H1 (cell line): ENCODE data around the gene PALM. TPM values are rescaled to one million over a fixed set of nuclear protein-coding genes. Genes with fewer than 3 reads are reported as not detected.

Source experiments
- CTCF ChIA-PET: fragments of 300-600 bp; sonication (Branson Sonifier 250); formaldehyde crosslinking; loops from one replicate; lab custom pipeline; 2021; ENCODE audit not compliant: partially characterized antibody; lab: Charles Lee
- POLR2A ChIA-PET: fragments of 300-600 bp; sonication (Branson Sonifier 250); formaldehyde crosslinking; loops from one replicate; lab custom pipeline; 2021; ENCODE audit warnings: inconsistent platforms; ENCODE audit not compliant: partially characterized antibody; lab: Charles Lee
- DNase-seq, 2 experiments: peaks; one replicate each; pipeline versions ENCODE4 v3.0.0 to v3.0.0-alpha.2; 2010 to 2022; ENCODE audit warnings: low spot score in 2 of 2, low read depth in 1 of 2, mixed read lengths in 1 of 2
- FAIRE-seq: peaks from 2 replicates; lab custom pipeline; 2011; peaks lifted over from hg19 to GRCh38; lab: Jason Lieb, UNC
- H2AFZ ChIP-seq: 2 replicates; pipeline ENCODE4 v1.8.1; 2012; ENCODE audit warnings: low read length, inconsistent platforms
- H2AK5ac ChIP-seq: 2 replicates; pipeline ENCODE4 v1.6.1; 2013; ENCODE audit warnings: low read depth, low read length
- H2BK120ac ChIP-seq: replicated peaks from 2 replicates; pipeline ENCODE3; 2013; ENCODE audit warnings: low read depth, low read length, inconsistent platforms
- H2BK12ac ChIP-seq: 2 replicates; pipeline ENCODE4 v1.6.1; 2013; ENCODE audit warnings: low read depth, low read length
- H2BK15ac ChIP-seq: 2 replicates; pipeline ENCODE4 v1.6.1; 2013; ENCODE audit warnings: low read length
- H2BK20ac ChIP-seq: 2 replicates; pipeline ENCODE4 v1.6.1; 2013; ENCODE audit warnings: low read length
- H2BK5ac ChIP-seq: 2 replicates; pipeline ENCODE4 v1.6.1; 2013; ENCODE audit warnings: low read depth, low read length
- H3K14ac ChIP-seq: 2 replicates; pipeline ENCODE4 v1.6.1; 2013; ENCODE audit warnings: inconsistent platforms; ENCODE audit not compliant: insufficient read length
- H3K18ac ChIP-seq: 2 replicates; pipeline ENCODE4 v1.6.1; 2013; ENCODE audit warnings: low read length; ENCODE audit errors: extremely low read depth
- H3K23ac ChIP-seq: 2 replicates; pipeline ENCODE4 v1.6.1; 2013; ENCODE audit warnings: inconsistent platforms; ENCODE audit not compliant: insufficient read length
- H3K23me2 ChIP-seq: 2 replicates; pipeline ENCODE4 v1.6.1; 2013; ENCODE audit warnings: low read depth, low read length
- H3K27ac ChIP-seq: 2 replicates; pipeline ENCODE4 v1.6.1; 2011; ENCODE audit warnings: low read depth, low read length, inconsistent platforms
- H3K27me3 ChIP-seq, 4 experiments: replicated peaks in 1 of 4; 1 replicate in 1 of 4; 2 replicates in 3 of 4; pipeline versions ENCODE4 v1.6.1 to v1.8.1; 2011 to 2013; ENCODE audit warnings: low read length in 3 of 4, mild to moderate bottlenecking in 3 of 4, inconsistent platforms in 2 of 4, mixed read lengths in 2 of 4, moderate library complexity in 1 of 4; ENCODE audit not compliant: control insufficient read depth in 3 of 4, insufficient read depth in 3 of 4; ENCODE audit errors: extremely low read depth in 1 of 4
- H3K36me3 ChIP-seq, 4 experiments: 2 replicates each; pipeline versions ENCODE4 v1.6.1 to v1.8.1; 2011 to 2013; ENCODE audit warnings: mild to moderate bottlenecking in 4 of 4, low read length in 3 of 4, moderate library complexity in 2 of 4, control low read depth in 1 of 4, inconsistent platforms in 1 of 4; ENCODE audit not compliant: insufficient read depth in 4 of 4, control insufficient read depth in 2 of 4
- H3K4ac ChIP-seq: replicated peaks from 2 replicates; pipeline ENCODE3; 2013; ENCODE audit warnings: low read length, low read depth, mixed read lengths, inconsistent platforms; ENCODE audit not compliant: insufficient read length
- H3K4me1 ChIP-seq, 4 experiments: replicated peaks in 1 of 4; 1 replicate in 1 of 4; 2 replicates in 3 of 4; pipeline versions ENCODE4 v1.6.1 to v1.8.1; 2011 to 2013; ENCODE audit warnings: low read length in 3 of 4, inconsistent platforms in 2 of 4, mixed read lengths in 1 of 4; ENCODE audit not compliant: insufficient read depth in 4 of 4, control insufficient read depth in 3 of 4
- H3K4me2 ChIP-seq, 2 experiments: 2 replicates each; pipeline versions ENCODE4 v1.6.1 to v1.8.1; 2011 to 2013; ENCODE audit warnings: low read depth in 2 of 2, low read length in 2 of 2, control low read depth in 1 of 2, inconsistent platforms in 1 of 2, mild to moderate bottlenecking in 1 of 2; ENCODE audit not compliant: insufficient read depth in 1 of 2
- H3K4me3 ChIP-seq, 4 experiments: fragments of 200-600, 300-600 bp in 1 of 4; sonication (generic), shearing (Covaris generic), sonication (Bioruptor Twin) in 1 of 4; 2 replicates each; pipeline versions ENCODE4 v1.5.1 to v1.8.1; 2011 to 2016; ENCODE audit warnings: low read length in 4 of 4, low read depth in 3 of 4, control low read depth in 2 of 4, inconsistent platforms in 2 of 4, mild to moderate bottlenecking in 2 of 4, mixed read lengths in 1 of 4, moderate library complexity in 1 of 4; ENCODE audit not compliant: insufficient read depth in 2 of 4; ENCODE audit errors: extremely low read depth in 1 of 4
- H3K56ac ChIP-seq: replicated peaks from 2 replicates; pipeline ENCODE3; 2013; ENCODE audit warnings: low read depth, mild to moderate bottlenecking, mixed read lengths, low read length, inconsistent platforms; ENCODE audit not compliant: insufficient read length
- H3K79me1 ChIP-seq: 2 replicates; pipeline ENCODE4 v1.6.1; 2013; ENCODE audit warnings: low read depth, low read length, control low read depth
- H3K79me2 ChIP-seq, 2 experiments: 2 replicates each; pipeline versions ENCODE4 v1.6.1 to v1.8.1; 2012 to 2013; ENCODE audit warnings: low read length in 2 of 2, mild to moderate bottlenecking in 2 of 2, inconsistent platforms in 1 of 2; ENCODE audit not compliant: insufficient read depth in 2 of 2, control insufficient read depth in 1 of 2
- H3K9ac ChIP-seq, 4 experiments: replicated peaks in 1 of 4; 1 replicate in 1 of 4; 2 replicates in 3 of 4; pipeline versions ENCODE4 v1.6.1 to v1.8.1; 2011 to 2013; ENCODE audit warnings: low read depth in 3 of 4, low read length in 3 of 4, control low read depth in 2 of 4, mild to moderate bottlenecking in 2 of 4, moderate library complexity in 2 of 4, inconsistent platforms in 1 of 4; ENCODE audit errors: extremely low read depth in 1 of 4
- H3K9me3 ChIP-seq, 2 experiments: 2 replicates each; pipeline versions ENCODE4 v1.6.1 to v1.8.1; 2012 to 2013; ENCODE audit warnings: mild to moderate bottlenecking in 2 of 2, moderate library complexity in 2 of 2, control low read depth in 1 of 2, inconsistent platforms in 1 of 2, low read depth in 1 of 2, low read length in 1 of 2, mixed read lengths in 1 of 2; ENCODE audit not compliant: insufficient read depth in 2 of 2
- H4K20me1 ChIP-seq, 2 experiments: replicated peaks in 1 of 2; 2 replicates each; pipeline versions ENCODE3 to v1.8.1; 2011 to 2013; ENCODE audit warnings: inconsistent platforms in 2 of 2, low read length in 2 of 2, mild to moderate bottlenecking in 1 of 2; ENCODE audit not compliant: insufficient read depth in 2 of 2, control insufficient read depth in 1 of 2
- H4K5ac ChIP-seq: 2 replicates; pipeline ENCODE4 v1.6.1; 2013; ENCODE audit warnings: low read length, low read depth, mixed read lengths, inconsistent platforms; ENCODE audit not compliant: insufficient read length
- H4K8ac ChIP-seq: 2 replicates; pipeline ENCODE4 v1.8.0; 2013; ENCODE audit warnings: mild to moderate bottlenecking, moderate library complexity, low read length, inconsistent platforms; ENCODE audit not compliant: insufficient read depth; ENCODE audit errors: extremely low read depth
- H4K91ac ChIP-seq: replicated peaks from 2 replicates; pipeline ENCODE3; 2013; ENCODE audit warnings: low read length, mixed read lengths, inconsistent platforms; ENCODE audit not compliant: insufficient read length
- BRCA1 ChIP-seq: IDR thresholded peaks from 2 replicates; pipeline ENCODE4 v1.6.1; 2012; ENCODE audit warnings: low read depth, low read length, improper control_type of control experiment
- CHD2 ChIP-seq: IDR thresholded peaks from 2 replicates; pipeline ENCODE4 v1.6.1; 2012; ENCODE audit warnings: low read length, improper control_type of control experiment
- EP300 ChIP-seq, 2 experiments: IDR thresholded peaks; 1 replicate in 1 of 2; 2 replicates in 1 of 2; pipeline ENCODE4 v1.6.1; 2011 to 2012; ENCODE audit warnings: low read depth in 2 of 2, low read length in 2 of 2, mild to moderate bottlenecking in 2 of 2, borderline replicate concordance in 1 of 2, inconsistent platforms in 1 of 2, moderate library complexity in 1 of 2
- POLR2A ChIP-seq, 2 experiments: IDR thresholded peaks; 1 replicate in 1 of 2; 2 replicates in 1 of 2; pipeline ENCODE4 v1.6.1; 2011; ENCODE audit warnings: low read depth in 2 of 2, low read length in 2 of 2, mild to moderate bottlenecking in 2 of 2; ENCODE audit errors: control extremely low read depth in 1 of 2
- SP2 ChIP-seq: IDR thresholded peaks from 2 replicates; pipeline ENCODE4 v1.6.1; 2012; ENCODE audit warnings: mild to moderate bottlenecking, low read length, inconsistent platforms
- TAF7 ChIP-seq: optimal IDR thresholded peaks from 2 replicates; pipeline ENCODE3; 2011; ENCODE audit warnings: low read depth, mild to moderate bottlenecking, inconsistent platforms, low read length, moderate library complexity, borderline replicate concordance
- WGBS, 2 experiments: shearing (Covaris generic) in 1 of 2; methylation state at CpG; one replicate each; pipeline versions ENCODE4 v1.1.6 to v1.1.7; 2013 to 2015; ENCODE audit warnings: low lambda C conversion rate in 2 of 2, mixed read lengths in 2 of 2, inconsistent platforms in 1 of 2, low coverage in 1 of 2, missing lambda C conversion rate in 1 of 2; ENCODE audit not compliant: insufficient replicate concordance in 2 of 2, insufficient coverage in 1 of 2, insufficient read length in 1 of 2; ENCODE audit errors: extremely low coverage in 1 of 2, missing lambda C conversion rate in 1 of 2; 5-methylcytosine and 5-hydroxymethylcytosine counted together
- polyA plus RNA-seq, 7 experiments: library from polyadenylated mRNA; depleted of rRNA in 3 of 7; stranded (reverse) in 5 of 7; unstranded in 2 of 7; fragments of >200 nt in 5 of 7; fragments of 200-250 nt in 2 of 7; gene quantifications; 1 replicate in 5 of 7; 2 replicates in 1 of 7; 4 replicates in 1 of 7; pipeline versions ENCODE4 v1.2.1 to v1.2.3, GENCODE V29; 2011 to 2013; ENCODE audit warnings: missing spikeins in 2 of 7, mixed read lengths in 2 of 7
- total RNA-seq: library from RNA; stranded (reverse); fragmentation: NEBNext Ultra II Directional; extraction: Animal tissue kit (Norgen Biotek cat#: 25700); gene quantifications from 2 replicates; pipeline ENCODE4 v1.2.1, GENCODE V29; 2021

PALM gene
- total and polyA plus RNA-seq, 2 of the 8 experiments (the other 6 are each of a cell fraction or from before 2014, with no cell fraction given): 5.7 to 16.5 TPM

DNA sequence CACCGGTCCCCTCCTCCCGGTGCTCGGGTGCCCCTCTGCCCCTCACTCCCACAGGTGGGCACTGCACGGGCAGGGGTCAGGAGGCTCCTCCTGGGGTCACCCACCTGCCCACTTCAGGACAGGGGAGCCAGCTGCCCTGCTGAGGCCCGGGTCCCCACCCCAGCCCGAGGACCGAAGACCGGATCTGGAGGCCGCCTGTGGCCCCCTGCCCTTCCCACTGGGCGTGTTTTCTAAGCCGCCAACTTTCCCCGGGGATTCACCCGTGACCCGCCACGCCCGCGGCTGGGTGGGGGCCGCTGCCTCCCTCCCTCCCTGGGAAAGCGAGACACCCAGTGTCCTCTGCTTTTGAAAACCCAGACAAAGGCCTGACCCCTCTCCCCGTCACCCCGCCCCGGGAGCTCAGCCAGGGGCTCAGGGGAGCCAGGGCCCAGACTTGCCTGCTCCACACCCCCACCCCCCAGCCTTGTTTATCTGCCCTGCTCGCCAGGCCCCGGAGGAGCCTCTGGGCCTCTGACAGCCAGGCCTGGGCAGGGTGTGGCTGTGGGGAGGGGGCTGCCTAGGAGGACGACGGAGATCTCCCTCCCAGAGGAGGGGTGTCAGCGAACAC, 1.3 kb downstream of the PALM start:
- peak in 1 of 2 experiments; percentile 52 for DNase-seq
- Histone ChIP-seq H3K27me3 (no peaks in the 10 kb centered on the region), H2AFZ (no peak overlapping the region), H3K18ac (no peak overlapping the region), H3K23ac (no peak overlapping the region), H2BK15ac (no peak overlapping the region), H2BK120ac (no peak overlapping the region), H3K14ac (no peak overlapping the region), H3K4me2 (peak overlapping the region; percentile 50 to 70), H2BK5ac (no peak overlapping the region), H3K23me2 (peaks cover 2% of the 10 kb centered on the region; the same call in 1 of the 2 replicates), H2AK5ac (no peak overlapping the region), H3K4ac (no peak overlapping the region), H3K79me1 (no peaks in the 10 kb centered on the region), H4K91ac (no peak overlapping the region), H4K20me1 (peaks cover 0 to 3% of the 10 kb centered on the region in 2 experiments), H4K8ac (peak overlapping the region; percentile 35; the same call in 1 of the 2 replicates), H3K36me3 (no peaks in the 10 kb centered on the region), H3K27ac (no peak overlapping the region), H3K9me3 (no peaks in the 10 kb centered on the region), H2BK12ac (no peak overlapping the region), H4K5ac (no peak overlapping the region), H3K4me1 (peaks cover 1 to 10% (median 4%) of the 10 kb centered on the region in 4 experiments), H3K4me3 (peak overlapping the region; percentile 52 to 77 (median 54); a peak in 6 of 8 replicates), H3K79me2 (no peaks in the 10 kb centered on the region), H3K56ac (no peak overlapping the region), H3K9ac (no peak overlapping the region), H2BK20ac (no peak overlapping the region)
- ChIA-PET CTCF (interaction anchor here (0.9 to 1.5 kb wide), 4 partner anchors 14 to 46 kb away, joined by 3 to 6 read pairs (median 4); no protein-coding TSS in a partner anchor), POLR2A (no interaction called here)
- FAIRE-seq: no peak
- WGBS, 2 experiments: 78% methylated on average over 15 of the region's 27 CpGs; no CpG with 5 or more reads in 1 of the 2 experiments
- TF ChIP-seq CHD2 (no peak), BRCA1 (no peak), TAF7 (no peak), POLR2A (IDR thresholded peaks at IDR 0.05; ENCODE audit: control extremely low read depth in 1 of 2, low read depth in 2 of 2, low read length in 2 of 2) (no peak), EP300 (IDR thresholded peaks at IDR 0.05; ENCODE audit: borderline replicate concordance in 1 of 2, low read depth in 2 of 2, low read length in 2 of 2) (no peak), SP2 (no peak)
